ENCODE data around the gene TEX47. TPM values are rescaled to one million over a fixed set of nuclear protein-coding genes. Genes with fewer than 3 reads are reported as not detected.

TEX47 gene
- polyA plus RNA-seq (2012; rRNA removed), result not detected in 2 replicates
- polyA plus RNA-seq (2012; cell fraction: cytosol; rRNA removed), result not detected in 2 replicates
- not detected in 2 replicates for polyA plus RNA-seq (2012; cell fraction: nucleus; rRNA removed)

DNA sequence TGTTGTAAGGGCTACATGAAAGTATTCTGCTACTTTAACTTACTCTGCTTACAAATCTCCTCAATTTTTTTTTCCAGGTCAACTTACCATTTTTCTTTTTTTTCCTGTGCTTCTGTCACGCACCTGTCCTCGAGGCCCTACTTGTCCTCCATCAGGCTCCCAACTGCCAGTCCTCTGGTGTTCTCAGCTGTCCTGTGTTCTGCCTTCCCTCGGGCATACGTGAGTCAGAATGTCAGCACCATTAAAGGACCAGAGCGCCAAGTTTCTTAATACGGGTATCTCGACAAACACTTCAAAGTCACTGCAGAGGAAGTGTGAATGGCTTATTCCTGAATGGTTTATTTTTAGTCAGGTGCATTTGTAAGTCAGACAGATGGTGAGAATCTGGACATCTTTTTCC, at the start of gene TEX47:
TSS of gene TEX47 (minus strand) at position 185 of the 400 bp plus-strand sequence. CDS start 795 bp downstream, outside the sequence.
- Histone ChIP-seq H3K27ac (ENCODE audit: low read depth in 2 of 2, low read length in 1 of 2) (no peak within 1 kb of the TSS), H3K79me2 (ENCODE audit: insufficient read depth) (no peaks in the 10 kb centered on the region), H3F3A (replicated peaks; ENCODE audit: insufficient read depth) (no peaks in the 10 kb centered on the region), H3K9me3 (no peaks in the 10 kb centered on the region), H3K4me3 (ENCODE audit: low read depth in 2 of 2, low read length in 1 of 2) (no peak within 1 kb of the TSS), H3K27me3 (ENCODE audit: insufficient read depth) (no peaks in the 10 kb centered on the region), H4K20me1 (ENCODE audit: insufficient read depth) (no peaks in the 10 kb centered on the region), H3K36me3 (replicated peaks in 1 of 2; ENCODE audit: control insufficient read depth in 1 of 2, insufficient read depth in 2 of 2, low read length in 1 of 2) (no peaks in the 10 kb centered on the region), H3K4me1 (ENCODE audit: control insufficient read depth in 1 of 2, insufficient read depth in 2 of 2, low read depth in 1 of 2, low read length in 1 of 2) (no peaks in the 10 kb centered on the region), H2AFZ (ENCODE audit: low read depth) (no peak within 1 kb of the TSS), H3K9me2 (no peaks in the 10 kb centered on the region), H3K4me2 (no peak within 1 kb of the TSS), H3K9ac (no peak within 1 kb of the TSS)
- CTCF ChIA-PET, result no interaction called here
- WGBS (ENCODE audit: low lambda C conversion rate), result 36% methylated on average over 7 of the region's 7 CpGs
- no peak for DNase-seq
- TF ChIP-seq, protein P1, sequence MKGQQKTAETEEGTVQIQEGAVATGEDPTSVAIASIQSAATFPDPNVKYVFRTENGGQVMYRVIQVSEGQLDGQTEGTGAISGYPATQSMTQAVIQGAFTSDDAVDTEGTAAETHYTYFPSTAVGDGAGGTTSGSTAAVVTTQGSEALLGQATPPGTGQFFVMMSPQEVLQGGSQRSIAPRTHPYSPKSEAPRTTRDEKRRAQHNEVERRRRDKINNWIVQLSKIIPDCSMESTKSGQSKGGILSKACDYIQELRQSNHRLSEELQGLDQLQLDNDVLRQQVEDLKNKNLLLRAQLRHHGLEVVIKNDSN (IDR thresholded peaks at IDR 0.05; ENCODE audit: borderline replicate concordance, low read depth), result no peak
- no peak for TF ChIP-seq TEAD4 (IDR thresholded peaks at IDR 0.05; ENCODE audit: borderline replicate concordance, insufficient read depth)
- POLR2A ChIA-PET, result no interaction called here

DNA sequence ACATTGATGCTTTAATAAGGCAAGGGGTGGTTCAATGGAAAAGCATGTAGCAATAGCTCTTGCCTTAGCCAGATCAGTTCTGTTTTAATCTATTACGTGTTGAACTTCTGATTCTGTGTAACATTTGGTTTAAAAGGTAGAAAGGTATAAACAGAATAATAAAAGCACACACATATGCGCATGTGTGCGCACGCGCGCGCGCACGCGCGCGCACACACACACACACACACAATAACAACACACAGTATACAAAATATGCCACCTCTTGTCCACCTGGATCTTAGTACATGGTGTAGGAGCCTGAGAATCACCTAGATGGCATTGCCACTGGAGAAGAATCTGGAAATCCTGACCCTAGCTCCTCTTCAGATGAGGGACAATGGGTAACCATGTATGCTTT, 49.6 kb upstream of the TEX47 start:
- H4K20me1 ChIP-seq (ENCODE audit: insufficient read depth), result no peaks in the 10 kb centered on the region
- no peak for DNase-seq
- no peak overlapping the region for H2AFZ ChIP-seq (ENCODE audit: low read depth)
- 87% methylated on average over 12 of the region's 12 CpGs for WGBS (ENCODE audit: low lambda C conversion rate)
- H3K27ac ChIP-seq (ENCODE audit: low read depth in 2 of 2, low read length in 1 of 2), result no peak overlapping the region
- H3K9me2 ChIP-seq, result no peaks in the 10 kb centered on the region
- ChIA-PET CTCF (interaction anchor here (1.0 to 2.0 kb wide), 3 partner anchors 8 to 778 kb away, joined by 3 to 16 read pairs (median 5); no protein-coding TSS in a partner anchor), POLR2A (no interaction called here)
- H3K4me2 ChIP-seq, result no peak overlapping the region
- H3K79me2 ChIP-seq (ENCODE audit: insufficient read depth), result no peaks in the 10 kb centered on the region
- no peak overlapping the region for H3K9ac ChIP-seq
- peaks cover 0 to 5% of the 10 kb centered on the region in 2 experiments; a peak in 1 of 4 replicates for H3K4me1 ChIP-seq (ENCODE audit: control insufficient read depth in 1 of 2, insufficient read depth in 2 of 2, low read depth in 1 of 2, low read length in 1 of 2)
- H3K4me3 ChIP-seq (ENCODE audit: low read depth in 2 of 2, low read length in 1 of 2), result no peak overlapping the region
- no peaks in the 10 kb centered on the region for H3K36me3 ChIP-seq (replicated peaks in 1 of 2; ENCODE audit: control insufficient read depth in 1 of 2, insufficient read depth in 2 of 2, low read length in 1 of 2)
- TF ChIP-seq TCF12 (IDR thresholded peaks at IDR 0.05), result no peak
- TF ChIP-seq CHD2 (IDR thresholded peaks at IDR 0.05; ENCODE audit: low read length, partially characterized antibody), result no peak
- no peaks in the 10 kb centered on the region for H3F3A ChIP-seq (replicated peaks; ENCODE audit: insufficient read depth)
- H3K9me3 ChIP-seq, result no peaks in the 10 kb centered on the region
- no peaks in the 10 kb centered on the region for H3K27me3 ChIP-seq (ENCODE audit: insufficient read depth)

DNA sequence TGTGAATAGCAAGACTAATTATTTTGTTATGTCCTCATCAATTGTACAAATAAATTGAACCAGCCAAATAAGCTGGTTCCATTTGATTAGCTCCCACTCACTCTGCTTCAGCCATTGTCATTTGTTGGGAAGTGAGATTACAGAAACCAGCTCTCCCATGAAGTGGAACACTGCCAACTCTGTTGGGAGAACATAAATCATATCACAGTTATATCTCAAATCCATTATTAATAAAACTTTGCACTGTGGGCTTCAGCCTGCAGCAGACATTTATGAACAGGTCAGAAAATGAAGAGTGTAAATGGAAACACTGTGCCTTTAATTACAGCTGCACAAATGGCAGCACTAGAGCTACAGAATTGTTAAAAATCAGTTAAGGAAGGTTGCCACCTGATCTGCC, 46.7 kb upstream of the TEX47 start:
- Histone ChIP-seq H3K9ac (no peak overlapping the region), H3K27me3 (ENCODE audit: insufficient read depth) (no peaks in the 10 kb centered on the region), H3K4me2 (no peak overlapping the region), H2AFZ (ENCODE audit: low read depth) (no peak overlapping the region), H3K9me2 (no peaks in the 10 kb centered on the region), H3K9me3 (no peaks in the 10 kb centered on the region), H3K4me3 (ENCODE audit: low read depth in 2 of 2, low read length in 1 of 2) (no peak overlapping the region), H3K4me1 (ENCODE audit: control insufficient read depth in 1 of 2, insufficient read depth in 2 of 2, low read depth in 1 of 2, low read length in 1 of 2) (peaks cover 0 to 5% of the 10 kb centered on the region in 2 experiments; a peak in 1 of 4 replicates), H4K20me1 (ENCODE audit: insufficient read depth) (no peaks in the 10 kb centered on the region), H3K27ac (ENCODE audit: low read depth in 2 of 2, low read length in 1 of 2) (no peak overlapping the region), H3F3A (replicated peaks; ENCODE audit: insufficient read depth) (no peaks in the 10 kb centered on the region), H3K79me2 (ENCODE audit: insufficient read depth) (no peaks in the 10 kb centered on the region), H3K36me3 (replicated peaks in 1 of 2; ENCODE audit: control insufficient read depth in 1 of 2, insufficient read depth in 2 of 2, low read length in 1 of 2) (no peaks in the 10 kb centered on the region)
- ChIA-PET CTCF (interaction anchor here (0.6 to 1.6 kb wide), 6 partner anchors 10 to 599 kb away, joined by 3 to 5 read pairs (median 3); no protein-coding TSS in a partner anchor), POLR2A (no interaction called here)
- DNase-seq, result peak; percentile 27
- peak in 1 of 2 experiments; percentile 76; a peak in 2 of 4 replicates for TF ChIP-seq EP300 (IDR thresholded peaks at IDR 0.05; ENCODE audit: borderline replicate concordance in 1 of 2, low read depth in 1 of 2, low read length in 1 of 2)
- TF ChIP-seq CHD2 (IDR thresholded peaks at IDR 0.05; ENCODE audit: low read length, partially characterized antibody), result no peak
- TF ChIP-seq, protein P2, sequence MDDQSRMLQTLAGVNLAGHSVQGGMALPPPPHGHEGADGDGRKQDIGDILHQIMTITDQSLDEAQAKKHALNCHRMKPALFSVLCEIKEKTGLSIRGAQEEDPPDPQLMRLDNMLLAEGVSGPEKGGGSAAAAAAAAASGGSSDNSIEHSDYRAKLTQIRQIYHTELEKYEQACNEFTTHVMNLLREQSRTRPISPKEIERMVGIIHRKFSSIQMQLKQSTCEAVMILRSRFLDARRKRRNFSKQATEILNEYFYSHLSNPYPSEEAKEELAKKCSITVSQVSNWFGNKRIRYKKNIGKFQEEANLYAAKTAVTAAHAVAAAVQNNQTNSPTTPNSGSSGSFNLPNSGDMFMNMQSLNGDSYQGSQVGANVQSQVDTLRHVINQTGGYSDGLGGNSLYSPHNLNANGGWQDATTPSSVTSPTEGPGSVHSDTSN (IDR thresholded peaks at IDR 0.05), result no peak
- no peak for TF ChIP-seq GABPA (IDR thresholded peaks at IDR 0.05; ENCODE audit: low read depth)
- peak; percentile 74 for TF ChIP-seq GATA2 (CRISPR knock-in tag; IDR thresholded peaks at IDR 0.05)
- no peak for TF ChIP-seq MXI1 (IDR thresholded peaks at IDR 0.05; ENCODE audit: low read depth, low read length)
